GM18505 (cell line): Measurements from ENCODE around the gene RAB13.
"Not testable (repeated sequence)": the region's sequence is repeated elsewhere in the genome, so short reads cannot be mapped to it uniquely, and the experiment has no call there.

Experiments
- ATAC-seq: cut with Tn5 transposase; IDR thresholded peaks from one replicate; pipeline ENCODE4 v1.9.1; 2021; ENCODE audit not compliant: unreplicated experiment
- POLR2A ChIP-seq: IDR thresholded peaks from 4 replicates; pipeline ENCODE4 v1.6.1; 2011; ENCODE audit warnings: borderline replicate concordance; ENCODE audit not compliant: insufficient read depth, insufficient read length; ENCODE audit errors: extremely low read depth

The RAB13 gene

GRCh38 chr1:153990468-153991150, 4.5 kb upstream of the RAB13 start, which contains the start of gene RPS27:
Gene RPS27 (plus strand): TSS chr1:153990762. CDS start chr1:153990797, 35 bp downstream.
- TF ChIP-seq POLR2A = peak; percentile 100
- peak; percentile 67 for ATAC-seq

- no peak for TF ChIP-seq POLR2A
Observed at GRCh38 chr1:153987621-153988020, 1.5 kb upstream of the RAB13 start.

GRCh38 chr1:153985341-153985912, 712 bp downstream of the RAB13 start:
- no peak for ATAC-seq
- no peak for TF ChIP-seq POLR2A

More at GRCh38 chr1:153987621-153988020, 1.5 kb upstream of the RAB13 start:
- no peak for ATAC-seq

- TF ChIP-seq POLR2A = no peak
- ATAC-seq = no peak
Observed at GRCh38 chr1:153984123-153984894, 1.8 kb downstream of the RAB13 start.

GRCh38 chr1:153981735-153982134, 4.4 kb downstream of the RAB13 start:
- not testable (repeated sequence) for ATAC-seq

- ATAC-seq = not testable (repeated sequence)
Observed at GRCh38 chr1:153979091-153979490, 7.0 kb downstream of the RAB13 start.

GRCh38 chr1:153978274-153978909, 7.7 kb downstream of the RAB13 start:
- no peak for TF ChIP-seq POLR2A

GRCh38 chr1:153977250-153978240, 8.6 kb downstream of the RAB13 start, which contains the start of gene JTB:
Gene JTB (minus strand): TSS chr1:153977674. CDS start chr1:153977252, 422 bp downstream.
- TF ChIP-seq POLR2A = peak; percentile 95
- ATAC-seq = peak; percentile 80

More at GRCh38 chr1:153978274-153978909, 7.7 kb downstream of the RAB13 start:
- no peak for ATAC-seq

- ATAC-seq = peak; percentile 2
- no peak for TF ChIP-seq POLR2A
Observed at GRCh38 chr1:153976819-153977249, 9.3 kb downstream of the RAB13 start.

GRCh38 chr1:153973525-153973924, 12.6 kb downstream of the RAB13 start:
- TF ChIP-seq POLR2A = peak; percentile 10
- no peak for ATAC-seq

- ATAC-seq = no peak
- peak; percentile 30 for TF ChIP-seq POLR2A
Observed at GRCh38 chr1:153973071-153973470, 13.1 kb downstream of the RAB13 start.

- no peak for TF ChIP-seq POLR2A
- ATAC-seq = no peak
Observed at GRCh38 chr1:153970346-153970745, 15.8 kb downstream of the RAB13 start.

- no peak for ATAC-seq
- TF ChIP-seq POLR2A = no peak
Observed at GRCh38 chr1:153968972-153969371, 17.2 kb downstream of the RAB13 start.

GRCh38 chr1:153968408-153968807, 17.7 kb downstream of the RAB13 start:
- TF ChIP-seq POLR2A = no peak
- no peak for ATAC-seq
